ENCODE data around the gene GPR108.

GPR108 gene

GRCh38 chr19:6744381-6745301, 7.3 kb upstream of the GPR108 start:
- H3K4me3 ChIP-seq (ENCODE audit: low read depth, low read length): peak overlapping the region; percentile 29
- TF ChIP-seq CTCF (IDR thresholded peaks at IDR 0.05; ENCODE audit: low read depth, low read length): no peak

- peak overlapping the region; percentile 29; the same call in 1 of the 2 replicates for H3K4me3 ChIP-seq (ENCODE audit: low read depth, low read length)
Observed at GRCh38 chr19:6743714-6744380, 6.5 kb upstream of the GPR108 start.

GRCh38 chr19:6743066-6743465, 5.7 kb upstream of the GPR108 start:
- H3K4me3 ChIP-seq (ENCODE audit: low read depth, low read length): no peak overlapping the region
- TF ChIP-seq CTCF (IDR thresholded peaks at IDR 0.05; ENCODE audit: low read depth, low read length): no peak

More at GRCh38 chr19:6743714-6744380, 6.5 kb upstream of the GPR108 start:
- TF ChIP-seq CTCF (IDR thresholded peaks at IDR 0.05; ENCODE audit: low read depth, low read length): no peak

- no peak for TF ChIP-seq CTCF (IDR thresholded peaks at IDR 0.05; ENCODE audit: low read depth, low read length)
- H3K4me3 ChIP-seq (ENCODE audit: low read depth, low read length): peak overlapping the region; percentile 87
Observed at GRCh38 chr19:6740589-6741343, 3.4 kb upstream of the GPR108 start.

GRCh38 chr19:6739883-6740588, 2.7 kb upstream of the GPR108 start:
- peak overlapping the region; percentile 87 for H3K4me3 ChIP-seq (ENCODE audit: low read depth, low read length)
- no peak for TF ChIP-seq CTCF (IDR thresholded peaks at IDR 0.05; ENCODE audit: low read depth, low read length)

- H3K4me3 ChIP-seq (ENCODE audit: low read depth, low read length): peak within 1 kb of the TSS; percentile 87
- TF ChIP-seq CTCF (IDR thresholded peaks at IDR 0.05; ENCODE audit: low read depth, low read length): no peak
Observed at GRCh38 chr19:6739390-6739882, 2.1 kb upstream of the GPR108 start, which contains the start of gene TRIP10. Gene TRIP10 (plus strand): TSS chr19:6739680. CDS start chr19:6739762, 82 bp downstream.
